ENCODE data around the gene DHPS. TPM values are rescaled to one million over a fixed set of nuclear protein-coding genes. Genes with fewer than 3 reads are reported as not detected.

DHPS gene
- total and polyA plus RNA-seq, 2 donors (not counting 1 experiment from before 2014, with no cell fraction given), result 187 to 204 TPM

GRCh38 chr19:12638611-12639182, 43.0 kb downstream of the DHPS start:
- Histone ChIP-seq H4K20me1 (ENCODE audit: control insufficient read depth, insufficient read depth, low read length, poor library complexity, severe bottlenecking) (peaks cover 5% of the 10 kb centered on the region), H3K4me3 (ENCODE audit: control extremely low read depth in 1 of 5, extremely low read depth in 1 of 5, insufficient read depth in 1 of 5, low read depth in 2 of 5, low read length in 4 of 5) (no peak overlapping the region), H2AFZ (ENCODE audit: insufficient read depth, low read depth, low read length, poor library complexity, severe bottlenecking) (no peak overlapping the region), H3K9ac (ENCODE audit: low read length) (no peak overlapping the region), H3K36me3 (replicated peaks in 1 of 2; ENCODE audit: control extremely low read depth in 1 of 2, control insufficient read depth in 1 of 2, extremely low read depth in 1 of 2, insufficient read depth in 2 of 2, low read length in 1 of 2) (peaks cover 0 to 6% of the 10 kb centered on the region in 2 experiments), H3K4me2 (replicated peaks; ENCODE audit: low read depth, low read length, poor library complexity, severe bottlenecking) (no peak overlapping the region), H3K79me2 (ENCODE audit: control insufficient read depth, insufficient read depth, low read length) (peaks cover 18% of the 10 kb centered on the region), H3K4me1 (ENCODE audit: control insufficient read depth in 2 of 2, insufficient read depth in 2 of 2, low read length in 2 of 2) (peaks cover 8 to 12% of the 10 kb centered on the region in 2 donors), H3K27ac (ENCODE audit: low read length in 2 of 2) (no peak overlapping the region), H3K27me3 (replicated peaks in 1 of 4; ENCODE audit: control extremely low read depth in 1 of 4, control insufficient read depth in 3 of 4, insufficient read depth in 4 of 4, low read length in 3 of 4) (no peaks in the 10 kb centered on the region), H3K9me3 (ENCODE audit: control extremely low read depth in 1 of 3, control insufficient read depth in 2 of 3, insufficient read depth in 1 of 3, low read length in 2 of 3) (no peaks in the 10 kb centered on the region)
- WGBS (ENCODE audit: insufficient coverage), result 97% methylated on average over 21 of the region's 22 CpGs
- no peak for TF ChIP-seq EZH2 (IDR thresholded peaks at IDR 0.05; ENCODE audit: borderline replicate concordance, insufficient read depth, low read depth, low read length, poor library complexity, severe bottlenecking)
- no peak for TF ChIP-seq CTCF (IDR thresholded peaks at IDR 0.05)
- H3K9me3 Mint-ChIP-seq (ENCODE audit: insufficient read depth), result no peaks in the 10 kb centered on the region
- intact Hi-C loops (cut with micrococcal nuclease), result no loop called here
- ChIA-PET POLR2A (interaction anchor here (0.7 kb wide), 1 partner anchor 152 kb away, joined by 7 read pairs; no protein-coding TSS in a partner anchor), CTCF (interaction anchor here (0.7 to 1.5 kb wide), 3 partner anchors 8 to 1804 kb away, joined by 3 to 12 read pairs (median 5); no protein-coding TSS in a partner anchor)
- no peak overlapping the region for H3K4me3 Mint-ChIP-seq
- ATAC-seq (ENCODE audit: low read depth) (no peak), DNase-seq (no peak)
- no peaks in the 10 kb centered on the region for H3K27me3 Mint-ChIP-seq
- H3K4me1 Mint-ChIP-seq, result peaks cover 18% of the 10 kb centered on the region
- H3K27ac Mint-ChIP-seq, result no peak overlapping the region

- no peak overlapping the region for H3K9ac ChIP-seq (ENCODE audit: low read length)
- intact Hi-C loops (cut with micrococcal nuclease), result no loop called here
- peaks cover 11% of the 10 kb centered on the region for H4K20me1 ChIP-seq (ENCODE audit: control insufficient read depth, insufficient read depth, low read length, poor library complexity, severe bottlenecking)
- peaks cover 18% of the 10 kb centered on the region for H3K4me1 Mint-ChIP-seq
- no peak overlapping the region for H2AFZ ChIP-seq (ENCODE audit: insufficient read depth, low read depth, low read length, poor library complexity, severe bottlenecking)
- no peaks in the 10 kb centered on the region for H3K9me3 ChIP-seq (ENCODE audit: control extremely low read depth in 1 of 3, control insufficient read depth in 2 of 3, insufficient read depth in 1 of 3, low read length in 2 of 3)
- H3K79me2 ChIP-seq (ENCODE audit: control insufficient read depth, insufficient read depth, low read length), result peaks cover 18% of the 10 kb centered on the region
- H3K27ac Mint-ChIP-seq, result peak overlapping the region; percentile 15
- no peak overlapping the region for H3K27ac ChIP-seq (ENCODE audit: low read length in 2 of 2)
- ATAC-seq (ENCODE audit: low read depth), result no peak
- no peak overlapping the region for H3K4me3 ChIP-seq (ENCODE audit: control extremely low read depth in 1 of 5, extremely low read depth in 1 of 5, insufficient read depth in 1 of 5, low read depth in 2 of 5, low read length in 4 of 5)
- no peak overlapping the region for H3K4me3 Mint-ChIP-seq
- ChIA-PET CTCF (no interaction called here), POLR2A (no interaction called here)
- TF ChIP-seq EZH2 (IDR thresholded peaks at IDR 0.05; ENCODE audit: borderline replicate concordance, insufficient read depth, low read depth, low read length, poor library complexity, severe bottlenecking), result no peak
- DNase-seq, result no peak
- no peaks in the 10 kb centered on the region for H3K9me3 Mint-ChIP-seq (ENCODE audit: insufficient read depth)
- no peaks in the 10 kb centered on the region for H3K27me3 Mint-ChIP-seq
- WGBS (ENCODE audit: insufficient coverage), result 98% methylated on average over 11 of the region's 13 CpGs
- H3K27me3 ChIP-seq (replicated peaks in 1 of 4; ENCODE audit: control extremely low read depth in 1 of 4, control insufficient read depth in 3 of 4, insufficient read depth in 4 of 4, low read length in 3 of 4), result no peaks in the 10 kb centered on the region
- H3K4me2 ChIP-seq (replicated peaks; ENCODE audit: low read depth, low read length, poor library complexity, severe bottlenecking), result no peak overlapping the region
- peaks cover 3 to 11% of the 10 kb centered on the region in 2 experiments for H3K36me3 ChIP-seq (replicated peaks in 1 of 2; ENCODE audit: control extremely low read depth in 1 of 2, control insufficient read depth in 1 of 2, extremely low read depth in 1 of 2, insufficient read depth in 2 of 2, low read length in 1 of 2)
- H3K4me1 ChIP-seq (ENCODE audit: control insufficient read depth in 2 of 2, insufficient read depth in 2 of 2, low read length in 2 of 2), result peaks cover 8 to 12% of the 10 kb centered on the region in 2 donors
Measured at GRCh38 chr19:12636631-12637030, 45.0 kb downstream of the DHPS start.
